H1 (cell line): ENCODE results near the gene EPB41L3. TPM values are rescaled to one million over a fixed set of nuclear protein-coding genes. Genes with fewer than 3 reads are reported as not detected.

Source experiments
- CTCF ChIA-PET: fragments of 300-600 bp; sonication (Branson Sonifier 250); formaldehyde crosslinking; loops from one replicate; lab custom pipeline; 2021; ENCODE audit not compliant: partially characterized antibody; lab: Charles Lee
- POLR2A ChIA-PET: fragments of 300-600 bp; sonication (Branson Sonifier 250); formaldehyde crosslinking; loops from one replicate; lab custom pipeline; 2021; ENCODE audit warnings: inconsistent platforms; ENCODE audit not compliant: partially characterized antibody; lab: Charles Lee
- DNase-seq, 2 experiments: peaks; one replicate each; pipeline versions ENCODE4 v3.0.0 to v3.0.0-alpha.2; 2010 to 2022; ENCODE audit warnings: low spot score in 2 of 2, low read depth in 1 of 2, mixed read lengths in 1 of 2
- FAIRE-seq: peaks from 2 replicates; lab custom pipeline; 2011; peaks lifted over from hg19 to GRCh38; lab: Jason Lieb, UNC
- H2AFZ ChIP-seq: 2 replicates; pipeline ENCODE4 v1.8.1; 2012; ENCODE audit warnings: low read length, inconsistent platforms
- H2AK5ac ChIP-seq: 2 replicates; pipeline ENCODE4 v1.6.1; 2013; ENCODE audit warnings: low read depth, low read length
- H2BK120ac ChIP-seq: replicated peaks from 2 replicates; pipeline ENCODE3; 2013; ENCODE audit warnings: low read depth, low read length, inconsistent platforms
- H2BK12ac ChIP-seq: 2 replicates; pipeline ENCODE4 v1.6.1; 2013; ENCODE audit warnings: low read depth, low read length
- H2BK15ac ChIP-seq: 2 replicates; pipeline ENCODE4 v1.6.1; 2013; ENCODE audit warnings: low read length
- H2BK20ac ChIP-seq: 2 replicates; pipeline ENCODE4 v1.6.1; 2013; ENCODE audit warnings: low read length
- H2BK5ac ChIP-seq: 2 replicates; pipeline ENCODE4 v1.6.1; 2013; ENCODE audit warnings: low read depth, low read length
- H3K14ac ChIP-seq: 2 replicates; pipeline ENCODE4 v1.6.1; 2013; ENCODE audit warnings: inconsistent platforms; ENCODE audit not compliant: insufficient read length
- H3K18ac ChIP-seq: 2 replicates; pipeline ENCODE4 v1.6.1; 2013; ENCODE audit warnings: low read length; ENCODE audit errors: extremely low read depth
- H3K23ac ChIP-seq: 2 replicates; pipeline ENCODE4 v1.6.1; 2013; ENCODE audit warnings: inconsistent platforms; ENCODE audit not compliant: insufficient read length
- H3K23me2 ChIP-seq: 2 replicates; pipeline ENCODE4 v1.6.1; 2013; ENCODE audit warnings: low read depth, low read length
- H3K27ac ChIP-seq: 2 replicates; pipeline ENCODE4 v1.6.1; 2011; ENCODE audit warnings: low read depth, low read length, inconsistent platforms
- H3K27me3 ChIP-seq, 4 experiments: replicated peaks in 1 of 4; 1 replicate in 1 of 4; 2 replicates in 3 of 4; pipeline versions ENCODE4 v1.6.1 to v1.8.1; 2011 to 2013; ENCODE audit warnings: low read length in 3 of 4, mild to moderate bottlenecking in 3 of 4, inconsistent platforms in 2 of 4, mixed read lengths in 2 of 4, moderate library complexity in 1 of 4; ENCODE audit not compliant: control insufficient read depth in 3 of 4, insufficient read depth in 3 of 4; ENCODE audit errors: extremely low read depth in 1 of 4
- H3K36me3 ChIP-seq, 4 experiments: 2 replicates each; pipeline versions ENCODE4 v1.6.1 to v1.8.1; 2011 to 2013; ENCODE audit warnings: mild to moderate bottlenecking in 4 of 4, low read length in 3 of 4, moderate library complexity in 2 of 4, control low read depth in 1 of 4, inconsistent platforms in 1 of 4; ENCODE audit not compliant: insufficient read depth in 4 of 4, control insufficient read depth in 2 of 4
- H3K4ac ChIP-seq: replicated peaks from 2 replicates; pipeline ENCODE3; 2013; ENCODE audit warnings: low read length, low read depth, mixed read lengths, inconsistent platforms; ENCODE audit not compliant: insufficient read length
- H3K4me1 ChIP-seq, 4 experiments: replicated peaks in 1 of 4; 1 replicate in 1 of 4; 2 replicates in 3 of 4; pipeline versions ENCODE4 v1.6.1 to v1.8.1; 2011 to 2013; ENCODE audit warnings: low read length in 3 of 4, inconsistent platforms in 2 of 4, mixed read lengths in 1 of 4; ENCODE audit not compliant: insufficient read depth in 4 of 4, control insufficient read depth in 3 of 4
- H3K4me2 ChIP-seq, 2 experiments: 2 replicates each; pipeline versions ENCODE4 v1.6.1 to v1.8.1; 2011 to 2013; ENCODE audit warnings: low read depth in 2 of 2, low read length in 2 of 2, control low read depth in 1 of 2, inconsistent platforms in 1 of 2, mild to moderate bottlenecking in 1 of 2; ENCODE audit not compliant: insufficient read depth in 1 of 2
- H3K4me3 ChIP-seq, 4 experiments: fragments of 200-600, 300-600 bp in 1 of 4; sonication (generic), shearing (Covaris generic), sonication (Bioruptor Twin) in 1 of 4; 2 replicates each; pipeline versions ENCODE4 v1.5.1 to v1.8.1; 2011 to 2016; ENCODE audit warnings: low read length in 4 of 4, low read depth in 3 of 4, control low read depth in 2 of 4, inconsistent platforms in 2 of 4, mild to moderate bottlenecking in 2 of 4, mixed read lengths in 1 of 4, moderate library complexity in 1 of 4; ENCODE audit not compliant: insufficient read depth in 2 of 4; ENCODE audit errors: extremely low read depth in 1 of 4
- H3K56ac ChIP-seq: replicated peaks from 2 replicates; pipeline ENCODE3; 2013; ENCODE audit warnings: low read depth, mild to moderate bottlenecking, mixed read lengths, low read length, inconsistent platforms; ENCODE audit not compliant: insufficient read length
- H3K79me1 ChIP-seq: 2 replicates; pipeline ENCODE4 v1.6.1; 2013; ENCODE audit warnings: low read depth, low read length, control low read depth
- H3K79me2 ChIP-seq, 2 experiments: 2 replicates each; pipeline versions ENCODE4 v1.6.1 to v1.8.1; 2012 to 2013; ENCODE audit warnings: low read length in 2 of 2, mild to moderate bottlenecking in 2 of 2, inconsistent platforms in 1 of 2; ENCODE audit not compliant: insufficient read depth in 2 of 2, control insufficient read depth in 1 of 2
- H3K9ac ChIP-seq, 4 experiments: replicated peaks in 1 of 4; 1 replicate in 1 of 4; 2 replicates in 3 of 4; pipeline versions ENCODE4 v1.6.1 to v1.8.1; 2011 to 2013; ENCODE audit warnings: low read depth in 3 of 4, low read length in 3 of 4, control low read depth in 2 of 4, mild to moderate bottlenecking in 2 of 4, moderate library complexity in 2 of 4, inconsistent platforms in 1 of 4; ENCODE audit errors: extremely low read depth in 1 of 4
- H3K9me3 ChIP-seq, 2 experiments: 2 replicates each; pipeline versions ENCODE4 v1.6.1 to v1.8.1; 2012 to 2013; ENCODE audit warnings: mild to moderate bottlenecking in 2 of 2, moderate library complexity in 2 of 2, control low read depth in 1 of 2, inconsistent platforms in 1 of 2, low read depth in 1 of 2, low read length in 1 of 2, mixed read lengths in 1 of 2; ENCODE audit not compliant: insufficient read depth in 2 of 2
- H4K20me1 ChIP-seq, 2 experiments: replicated peaks in 1 of 2; 2 replicates each; pipeline versions ENCODE3 to v1.8.1; 2011 to 2013; ENCODE audit warnings: inconsistent platforms in 2 of 2, low read length in 2 of 2, mild to moderate bottlenecking in 1 of 2; ENCODE audit not compliant: insufficient read depth in 2 of 2, control insufficient read depth in 1 of 2
- H4K5ac ChIP-seq: 2 replicates; pipeline ENCODE4 v1.6.1; 2013; ENCODE audit warnings: low read length, low read depth, mixed read lengths, inconsistent platforms; ENCODE audit not compliant: insufficient read length
- H4K8ac ChIP-seq: 2 replicates; pipeline ENCODE4 v1.8.0; 2013; ENCODE audit warnings: mild to moderate bottlenecking, moderate library complexity, low read length, inconsistent platforms; ENCODE audit not compliant: insufficient read depth; ENCODE audit errors: extremely low read depth
- H4K91ac ChIP-seq: replicated peaks from 2 replicates; pipeline ENCODE3; 2013; ENCODE audit warnings: low read length, mixed read lengths, inconsistent platforms; ENCODE audit not compliant: insufficient read length
- ASH2L ChIP-seq: fragments of 200-600, 300-600 bp; sonication (generic); IDR thresholded peaks from one replicate; pipeline ENCODE4 v1.7.1; 2017; ENCODE audit warnings: low read length
- ATF3 ChIP-seq: IDR thresholded peaks from 2 replicates; pipeline ENCODE4 v1.6.1; 2011; ENCODE audit warnings: low read depth, mild to moderate bottlenecking, low read length; ENCODE audit not compliant: insufficient read depth
- CBX5 ChIP-seq: fragments of 300-800, 300-1000 bp; sonication (generic); IDR thresholded peaks from 2 replicates; pipeline ENCODE4 v1.7.1; 2016; ENCODE audit warnings: antibody characterized with exemption, low read length, low read depth
- CHD1 ChIP-seq: IDR thresholded peaks from 2 replicates; pipeline ENCODE4 v1.6.1; 2012; ENCODE audit warnings: low read depth, low read length, improper control_type of control experiment
- FOSL1 ChIP-seq: IDR thresholded peaks from 2 replicates; pipeline ENCODE4 v1.6.1; 2011; ENCODE audit warnings: mild to moderate bottlenecking, low read depth, low read length, moderate library complexity; ENCODE audit not compliant: insufficient read depth
- KDM1A ChIP-seq: fragments of 200-600, 300-600 bp; sonication (generic); IDR thresholded peaks from 2 replicates; pipeline ENCODE4 v1.7.1; 2016; ENCODE audit warnings: mild to moderate bottlenecking, low read length, borderline replicate concordance
- POU5F1 ChIP-seq: IDR thresholded peaks from 2 replicates; pipeline ENCODE4 v1.6.1; 2011; ENCODE audit warnings: low read depth, mild to moderate bottlenecking, low read length, moderate library complexity
- RAD21 ChIP-seq, 2 experiments: IDR thresholded peaks in 1 of 2; conservative IDR thresholded peaks in 1 of 2; 2 replicates each; pipeline ENCODE4 v1.6.1; 2011; ENCODE audit warnings: low read depth in 2 of 2, low read length in 2 of 2, improper control_type of control experiment in 1 of 2, inconsistent platforms in 1 of 2, mild to moderate bottlenecking in 1 of 2, moderate library complexity in 1 of 2
- RBBP5 ChIP-seq: IDR thresholded peaks from 2 replicates; pipeline ENCODE4 v1.7.1; 2012; ENCODE audit warnings: low read depth, mild to moderate bottlenecking, inconsistent platforms, low read length, moderate library complexity, borderline replicate concordance
- RXRA ChIP-seq: IDR thresholded peaks from 2 replicates; pipeline ENCODE4 v1.6.1; 2011; ENCODE audit warnings: low read depth, mild to moderate bottlenecking, low read length, moderate library complexity; ENCODE audit not compliant: insufficient read depth
- YY1 ChIP-seq: IDR thresholded peaks from 2 replicates; pipeline ENCODE4 v1.6.1; 2011; ENCODE audit warnings: low read depth, mild to moderate bottlenecking, low read length
- WGBS, 2 experiments: shearing (Covaris generic) in 1 of 2; methylation state at CpG; one replicate each; pipeline versions ENCODE4 v1.1.6 to v1.1.7; 2013 to 2015; ENCODE audit warnings: low lambda C conversion rate in 2 of 2, mixed read lengths in 2 of 2, inconsistent platforms in 1 of 2, low coverage in 1 of 2, missing lambda C conversion rate in 1 of 2; ENCODE audit not compliant: insufficient replicate concordance in 2 of 2, insufficient coverage in 1 of 2, insufficient read length in 1 of 2; ENCODE audit errors: extremely low coverage in 1 of 2, missing lambda C conversion rate in 1 of 2; 5-methylcytosine and 5-hydroxymethylcytosine counted together
- polyA plus RNA-seq, 7 experiments: library from polyadenylated mRNA; depleted of rRNA in 3 of 7; stranded (reverse) in 5 of 7; unstranded in 2 of 7; fragments of >200 nt in 5 of 7; fragments of 200-250 nt in 2 of 7; gene quantifications; 1 replicate in 5 of 7; 2 replicates in 1 of 7; 4 replicates in 1 of 7; pipeline versions ENCODE4 v1.2.1 to v1.2.3, GENCODE V29; 2011 to 2013; ENCODE audit warnings: missing spikeins in 2 of 7, mixed read lengths in 2 of 7
- total RNA-seq: library from RNA; stranded (reverse); fragmentation: NEBNext Ultra II Directional; extraction: Animal tissue kit (Norgen Biotek cat#: 25700); gene quantifications from 2 replicates; pipeline ENCODE4 v1.2.1, GENCODE V29; 2021
- TF ChIP-seq, protein P1 (sequence below): IDR thresholded peaks from 2 replicates; pipeline ENCODE4 v1.6.1; 2012; ENCODE audit warnings: inconsistent platforms

The EPB41L3 gene
- total and polyA plus RNA-seq, 2 of the 8 experiments (the other 6 are each of a cell fraction or from before 2014, with no cell fraction given) = 7.9 to 16.1 TPM

GRCh38 chr18:5365443-5365842 is 178.4 kb downstream of the EPB41L3 start:
- Histone ChIP-seq H4K20me1 (no peaks in the 10 kb centered on the region), H2AK5ac (no peak overlapping the region), H4K5ac (no peak overlapping the region), H4K8ac (no peak overlapping the region), H2BK5ac (no peak overlapping the region), H3K14ac (no peak overlapping the region), H2BK120ac (no peak overlapping the region), H3K27me3 (no peaks in the 10 kb centered on the region), H3K79me2 (no peaks in the 10 kb centered on the region), H3K4me2 (no peak overlapping the region), H3K18ac (no peak overlapping the region), H3K23ac (no peak overlapping the region), H3K4me3 (no peak overlapping the region), H3K56ac (no peak overlapping the region), H3K9ac (no peak overlapping the region), H3K9me3 (no peaks in the 10 kb centered on the region), H3K36me3 (no peaks in the 10 kb centered on the region; a peak in 1 of 8 replicates), H2BK20ac (no peak overlapping the region), H3K27ac (no peak overlapping the region), H3K79me1 (no peaks in the 10 kb centered on the region), H3K4ac (no peak overlapping the region), H3K23me2 (no peaks in the 10 kb centered on the region), H2AFZ (no peak overlapping the region), H3K4me1 (no peaks in the 10 kb centered on the region), H4K91ac (no peak overlapping the region), H2BK12ac (no peak overlapping the region), H2BK15ac (no peak overlapping the region)
- DNase-seq (no peak), FAIRE-seq (no peak)
- ChIA-PET CTCF (interaction anchor here (0.6 to 1.4 kb wide), 5 partner anchors 10 to 1763 kb away, joined by 3 read pairs; no protein-coding TSS in a partner anchor), POLR2A (no interaction called here)
- 87% methylated on average over 3 of the region's 3 CpGs; no CpG with 5 or more reads in 1 of the 2 experiments for WGBS, 2 experiments
- TF ChIP-seq YY1 (no peak), ASH2L (no peak), RXRA (no peak), ATF3 (no peak), RBBP5 (no peak), POU5F1 (no peak), RAD21 (IDR thresholded peaks at IDR 0.05 in 1 of 2, conservative IDR thresholded peaks at IDR 0.05 in 1 of 2; ENCODE audit: low read depth in 2 of 2, low read length in 2 of 2) (no peak), CBX5 (no peak), CHD1 (no peak), FOSL1 (no peak), KDM1A (no peak)
- TF ChIP-seq, protein P1, sequence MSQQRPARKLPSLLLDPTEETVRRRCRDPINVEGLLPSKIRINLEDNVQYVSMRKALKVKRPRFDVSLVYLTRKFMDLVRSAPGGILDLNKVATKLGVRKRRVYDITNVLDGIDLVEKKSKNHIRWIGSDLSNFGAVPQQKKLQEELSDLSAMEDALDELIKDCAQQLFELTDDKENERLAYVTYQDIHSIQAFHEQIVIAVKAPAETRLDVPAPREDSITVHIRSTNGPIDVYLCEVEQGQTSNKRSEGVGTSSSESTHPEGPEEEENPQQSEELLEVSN = no peak
